ENCODE data around the gene ME3.

ME3 gene

DNA sequence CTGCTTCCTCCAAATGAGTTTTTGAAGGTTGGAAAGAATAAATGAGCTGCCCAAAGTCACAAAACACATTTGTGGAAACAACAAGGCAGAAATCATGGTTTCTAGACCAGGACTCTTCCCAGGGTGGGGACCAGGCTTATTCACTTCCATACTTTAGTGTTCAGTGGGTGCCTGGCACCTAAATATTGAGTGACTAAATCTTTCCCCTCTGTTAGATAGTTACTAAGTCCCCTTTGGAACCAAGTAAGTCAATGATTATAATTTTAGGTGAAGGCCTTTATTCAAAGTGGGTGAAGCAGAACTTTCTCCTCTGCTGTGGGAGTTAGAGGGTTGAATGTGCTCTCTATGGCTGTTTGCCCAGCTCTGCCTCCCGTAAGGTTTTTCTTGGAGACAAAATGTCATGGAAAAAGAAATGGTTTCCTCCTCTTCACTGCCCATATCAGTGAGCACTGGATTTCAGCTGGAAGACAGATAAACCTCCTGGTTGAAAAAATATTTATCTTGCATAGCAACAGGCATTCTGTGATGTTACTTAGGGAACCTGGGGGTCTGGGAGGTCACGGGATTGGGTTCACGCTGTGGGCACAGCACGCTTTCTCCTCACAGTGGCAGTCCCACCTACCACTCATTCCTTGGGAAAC lies 179.9 kb downstream of the ME3 start:
- no peak overlapping the region for H3K9ac ChIP-seq (ENCODE audit: insufficient read length, low read depth)
- no peak for TF ChIP-seq ZNF274 (IDR thresholded peaks at IDR 0.05; ENCODE audit: low read depth, low read length)
- TF ChIP-seq SUZ12 (IDR thresholded peaks at IDR 0.05; ENCODE audit: extremely low read depth, insufficient read depth, insufficient read length) = no peak
- no peak for TF ChIP-seq YY1 (IDR thresholded peaks at IDR 0.05; ENCODE audit: insufficient read depth, insufficient read length)

DNA sequence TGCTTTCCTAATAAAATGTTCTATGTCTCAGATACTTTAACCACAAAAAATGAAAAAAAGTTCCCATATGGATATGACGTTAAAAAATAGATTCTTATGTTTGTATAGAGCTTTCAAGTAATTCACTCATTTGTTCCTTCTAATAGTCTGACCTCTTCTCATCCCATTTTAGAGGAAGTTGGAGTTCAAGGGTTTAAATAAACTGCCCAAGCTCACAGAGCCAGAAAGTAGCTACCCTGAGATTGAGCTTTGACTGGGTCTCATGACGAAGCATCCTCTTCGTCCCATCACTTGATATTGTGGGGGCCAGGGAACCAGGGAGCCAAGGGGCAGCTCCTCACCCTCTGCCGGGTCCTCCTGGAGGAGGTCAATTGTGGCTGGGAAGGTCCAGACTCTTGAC lies 181.4 kb downstream of the ME3 start:
- H3K27me3 ChIP-seq (ENCODE audit: insufficient read depth, insufficient read length) = no peaks in the 10 kb centered on the region
- no peak for DNase-seq (ENCODE audit: low read depth, low spot score)
- H3K9ac ChIP-seq (ENCODE audit: insufficient read length, low read depth) = no peak overlapping the region
- H3K4me3 ChIP-seq (ENCODE audit: insufficient read length, low read depth) = no peak overlapping the region
- H3K36me3 ChIP-seq (ENCODE audit: insufficient read depth, insufficient read length, low read length) = no peaks in the 10 kb centered on the region
- no peak for TF ChIP-seq SUZ12 (IDR thresholded peaks at IDR 0.05; ENCODE audit: extremely low read depth, insufficient read depth, insufficient read length)
- TF ChIP-seq YY1 (IDR thresholded peaks at IDR 0.05; ENCODE audit: insufficient read depth, insufficient read length) = no peak
- no peak for TF ChIP-seq ZNF274 (IDR thresholded peaks at IDR 0.05; ENCODE audit: low read depth, low read length)
- no peaks in the 10 kb centered on the region for H3K9me3 ChIP-seq (ENCODE audit: insufficient read depth, low read length)
- H3K4me1 ChIP-seq (ENCODE audit: insufficient read depth, insufficient read length) = no peaks in the 10 kb centered on the region

More for the DNA sequence above, 179.9 kb downstream of the ME3 start:
- Histone ChIP-seq H3K4me1 (ENCODE audit: insufficient read depth, insufficient read length) (peaks cover 3% of the 10 kb centered on the region), H3K4me3 (ENCODE audit: insufficient read length, low read depth) (no peak overlapping the region), H3K27me3 (ENCODE audit: insufficient read depth, insufficient read length) (no peaks in the 10 kb centered on the region), H3K36me3 (ENCODE audit: insufficient read depth, insufficient read length, low read length) (no peaks in the 10 kb centered on the region), H3K9me3 (ENCODE audit: insufficient read depth, low read length) (no peaks in the 10 kb centered on the region)
- DNase-seq (ENCODE audit: low read depth, low spot score) = no peak

DNA sequence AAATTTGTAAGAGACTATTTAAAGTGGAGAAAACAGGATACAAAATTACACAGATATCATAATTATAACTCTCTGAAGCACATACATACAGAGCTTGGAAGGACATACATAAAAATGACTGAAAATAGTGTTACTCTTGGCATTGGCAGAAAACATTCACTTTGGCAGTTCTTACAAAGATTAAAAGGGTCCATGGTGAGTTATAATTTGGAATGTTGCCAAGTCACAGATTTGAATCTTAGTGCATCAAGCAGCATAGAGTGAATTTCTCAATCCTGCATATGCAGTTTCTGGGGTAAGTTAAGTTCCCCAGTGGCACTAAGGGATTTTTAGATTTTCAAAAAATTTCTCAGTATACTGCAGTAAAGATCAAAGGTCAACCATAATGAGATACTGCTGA lies 181.8 kb downstream of the ME3 start:
- no peaks in the 10 kb centered on the region for H3K27me3 ChIP-seq (ENCODE audit: insufficient read depth, insufficient read length)
- H3K36me3 ChIP-seq (ENCODE audit: insufficient read depth, insufficient read length, low read length) = no peaks in the 10 kb centered on the region
- H3K4me1 ChIP-seq (ENCODE audit: insufficient read depth, insufficient read length) = no peaks in the 10 kb centered on the region
- no peak overlapping the region for H3K9ac ChIP-seq (ENCODE audit: insufficient read length, low read depth)
- no peak for DNase-seq (ENCODE audit: low read depth, low spot score)
- H3K9me3 ChIP-seq (ENCODE audit: insufficient read depth, low read length) = no peaks in the 10 kb centered on the region
- TF ChIP-seq ZNF274 (IDR thresholded peaks at IDR 0.05; ENCODE audit: low read depth, low read length) = no peak
- TF ChIP-seq YY1 (IDR thresholded peaks at IDR 0.05; ENCODE audit: insufficient read depth, insufficient read length) = no peak
- no peak for TF ChIP-seq SUZ12 (IDR thresholded peaks at IDR 0.05; ENCODE audit: extremely low read depth, insufficient read depth, insufficient read length)
- H3K4me3 ChIP-seq (ENCODE audit: insufficient read length, low read depth) = no peak overlapping the region

DNA sequence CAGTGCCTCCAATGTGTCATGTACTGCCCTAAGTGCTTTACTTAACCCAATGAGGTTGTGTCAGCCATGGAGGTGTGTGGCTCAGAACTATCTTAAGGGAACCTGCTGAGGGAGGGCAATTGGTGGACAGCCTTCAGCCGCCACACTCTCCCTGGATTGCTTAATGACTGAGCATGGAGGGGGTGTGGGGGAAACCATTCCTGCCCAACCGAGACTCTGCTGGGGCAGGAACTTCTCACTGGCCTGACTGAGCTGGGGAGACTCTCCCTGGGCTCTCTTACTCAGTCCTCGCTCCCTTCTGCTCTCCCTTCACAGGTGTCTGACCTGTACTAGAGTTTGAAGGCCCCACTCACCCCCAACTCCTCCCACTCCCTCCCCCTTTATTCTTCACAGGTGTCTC lies 183.0 kb downstream of the ME3 start:
- no peak for DNase-seq (ENCODE audit: low read depth, low spot score)
- no peaks in the 10 kb centered on the region for H3K36me3 ChIP-seq (ENCODE audit: insufficient read depth, insufficient read length, low read length)
- H3K9ac ChIP-seq (ENCODE audit: insufficient read length, low read depth) = no peak overlapping the region
- TF ChIP-seq SUZ12 (IDR thresholded peaks at IDR 0.05; ENCODE audit: extremely low read depth, insufficient read depth, insufficient read length) = no peak
- no peak for TF ChIP-seq YY1 (IDR thresholded peaks at IDR 0.05; ENCODE audit: insufficient read depth, insufficient read length)
- no peak for TF ChIP-seq ZNF274 (IDR thresholded peaks at IDR 0.05; ENCODE audit: low read depth, low read length)
- no peak overlapping the region for H3K4me3 ChIP-seq (ENCODE audit: insufficient read length, low read depth)
- no peaks in the 10 kb centered on the region for H3K4me1 ChIP-seq (ENCODE audit: insufficient read depth, insufficient read length)
- H3K9me3 ChIP-seq (ENCODE audit: insufficient read depth, low read length) = no peaks in the 10 kb centered on the region
- no peaks in the 10 kb centered on the region for H3K27me3 ChIP-seq (ENCODE audit: insufficient read depth, insufficient read length)

DNA sequence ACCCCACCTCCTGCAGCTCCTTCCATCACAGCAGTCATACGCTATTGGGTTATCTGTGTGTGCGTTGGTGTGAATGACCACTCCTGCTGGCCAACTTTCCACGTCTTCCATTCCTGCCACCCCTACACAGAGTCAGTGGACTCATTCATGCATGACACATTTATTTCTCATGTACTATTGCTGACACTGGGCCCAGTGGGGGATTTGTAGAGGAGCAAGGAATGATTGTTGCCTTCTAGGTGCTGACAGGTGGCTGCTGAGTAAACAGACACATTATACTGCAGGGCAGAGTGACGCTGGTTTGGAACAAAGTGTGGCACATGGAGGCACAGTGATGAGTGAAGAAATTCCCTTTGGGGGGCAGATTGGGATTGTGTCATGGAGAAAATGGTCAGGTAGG lies 183.9 kb downstream of the ME3 start:
- H3K4me3 ChIP-seq (ENCODE audit: insufficient read length, low read depth) = no peak overlapping the region
- no peak for DNase-seq (ENCODE audit: low read depth, low spot score)
- no peaks in the 10 kb centered on the region for H3K4me1 ChIP-seq (ENCODE audit: insufficient read depth, insufficient read length)
- H3K36me3 ChIP-seq (ENCODE audit: insufficient read depth, insufficient read length, low read length) = no peaks in the 10 kb centered on the region
- no peak overlapping the region for H3K9ac ChIP-seq (ENCODE audit: insufficient read length, low read depth)
- no peaks in the 10 kb centered on the region for H3K9me3 ChIP-seq (ENCODE audit: insufficient read depth, low read length)
- TF ChIP-seq ZNF274 (IDR thresholded peaks at IDR 0.05; ENCODE audit: low read depth, low read length) = no peak
- TF ChIP-seq SUZ12 (IDR thresholded peaks at IDR 0.05; ENCODE audit: extremely low read depth, insufficient read depth, insufficient read length) = no peak
- no peak for TF ChIP-seq YY1 (IDR thresholded peaks at IDR 0.05; ENCODE audit: insufficient read depth, insufficient read length)
- H3K27me3 ChIP-seq (ENCODE audit: insufficient read depth, insufficient read length) = no peaks in the 10 kb centered on the region

DNA sequence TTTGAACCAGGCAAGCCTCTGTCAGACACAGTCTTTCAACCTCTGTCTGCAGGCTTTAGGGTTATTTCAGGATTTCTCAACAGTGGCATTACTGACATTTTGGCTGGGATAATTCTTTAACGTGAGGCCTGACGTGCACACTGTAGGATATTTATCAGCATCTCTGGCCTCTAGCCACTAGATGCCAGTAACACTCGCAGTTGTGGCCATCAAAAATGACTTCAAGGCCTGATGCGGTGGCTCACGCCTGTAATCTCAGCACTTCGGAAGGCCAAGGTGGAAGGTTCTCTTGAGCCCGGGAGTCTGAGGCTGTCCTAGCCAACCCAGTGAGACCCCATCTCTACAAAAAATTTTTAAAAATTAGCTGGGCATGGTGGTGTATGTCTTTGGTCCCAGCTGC lies 184.7 kb downstream of the ME3 start:
- Histone ChIP-seq H3K4me3 (ENCODE audit: insufficient read length, low read depth) (no peak overlapping the region), H3K36me3 (ENCODE audit: insufficient read depth, insufficient read length, low read length) (no peaks in the 10 kb centered on the region), H3K9ac (ENCODE audit: insufficient read length, low read depth) (no peak overlapping the region), H3K27me3 (ENCODE audit: insufficient read depth, insufficient read length) (no peaks in the 10 kb centered on the region), H3K4me1 (ENCODE audit: insufficient read depth, insufficient read length) (no peaks in the 10 kb centered on the region), H3K9me3 (ENCODE audit: insufficient read depth, low read length) (no peaks in the 10 kb centered on the region)
- no peak for DNase-seq (ENCODE audit: low read depth, low spot score)
- no peak for TF ChIP-seq ZNF274 (IDR thresholded peaks at IDR 0.05; ENCODE audit: low read depth, low read length)
- no peak for TF ChIP-seq YY1 (IDR thresholded peaks at IDR 0.05; ENCODE audit: insufficient read depth, insufficient read length)
- no peak for TF ChIP-seq SUZ12 (IDR thresholded peaks at IDR 0.05; ENCODE audit: extremely low read depth, insufficient read depth, insufficient read length)

DNA sequence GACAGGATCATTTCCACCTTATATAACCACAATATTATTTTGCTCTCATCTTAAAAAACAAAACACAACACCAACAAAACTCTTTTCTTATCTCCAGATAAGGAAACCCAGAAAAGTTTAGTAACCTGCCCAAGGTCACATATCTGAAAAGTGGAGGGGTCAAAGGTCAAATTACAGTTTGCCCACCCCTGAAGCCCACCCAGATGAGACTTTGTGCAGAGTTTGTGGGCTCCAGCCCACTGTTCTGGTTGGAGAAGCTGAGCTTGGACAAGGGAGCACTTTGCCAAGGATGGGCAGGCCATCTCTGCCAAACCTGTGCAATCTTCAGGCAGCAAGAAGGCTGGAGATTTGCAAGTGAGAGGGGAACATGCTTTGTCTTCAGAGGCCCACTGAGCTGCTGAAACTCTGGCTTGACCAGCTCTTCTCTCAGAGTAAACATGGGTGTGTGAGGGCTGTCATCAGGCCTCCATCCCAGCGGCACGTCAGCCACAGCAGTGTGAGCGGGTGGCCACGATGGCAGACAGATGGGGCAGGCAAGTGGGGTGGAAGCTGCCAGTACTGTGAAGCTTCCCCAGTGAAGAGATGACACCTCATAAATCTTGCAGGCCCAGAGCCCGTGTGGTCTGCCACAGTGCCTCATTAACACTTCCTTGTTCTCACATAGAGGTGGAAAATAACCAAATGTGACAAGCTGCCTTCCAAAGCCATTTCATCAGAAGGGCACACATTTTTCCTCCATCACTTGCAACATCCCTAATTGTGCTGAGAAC lies 186.0 kb downstream of the ME3 start:
- Histone ChIP-seq H3K4me3 (ENCODE audit: insufficient read length, low read depth) (no peak overlapping the region), H3K27me3 (ENCODE audit: insufficient read depth, insufficient read length) (no peaks in the 10 kb centered on the region), H3K9me3 (ENCODE audit: insufficient read depth, low read length) (no peaks in the 10 kb centered on the region), H3K9ac (ENCODE audit: insufficient read length, low read depth) (no peak overlapping the region), H3K4me1 (ENCODE audit: insufficient read depth, insufficient read length) (no peaks in the 10 kb centered on the region), H3K36me3 (ENCODE audit: insufficient read depth, insufficient read length, low read length) (no peaks in the 10 kb centered on the region)
- DNase-seq (ENCODE audit: low read depth, low spot score) = no peak
- TF ChIP-seq SUZ12 (IDR thresholded peaks at IDR 0.05; ENCODE audit: extremely low read depth, insufficient read depth, insufficient read length) = no peak
